Renal pelvis (tissue), 4 donors: ENCODE results near the gene STUB1. TPM values are rescaled to one million over a fixed set of nuclear protein-coding genes. Genes with fewer than 3 reads are reported as not detected.

ENCODE experiments used
- DNase-seq: peaks from one replicate; pipeline ENCODE4 v3.0.0-alpha.2; 2013
- polyA plus RNA-seq, 3 donors: library from polyadenylated mRNA; unstranded; fragments of 120-200 nt; gene quantifications; one replicate each; pipeline ENCODE4 v1.2.1, GENCODE V29; 2013; ENCODE audit not compliant: insufficient read length in 3 of 3

The STUB1 gene
- polyA plus RNA-seq, 3 donors = 109 to 133 (median 128) TPM

- DNase-seq = no peak
Measured at GRCh38 chr16:722835-723633, 42.8 kb downstream of the STUB1 start.

- DNase-seq = no peak
Measured at GRCh38 chr16:723695-724094, 43.5 kb downstream of the STUB1 start.

GRCh38 chr16:724188-725040, 44.2 kb downstream of the STUB1 start:
- no peak for DNase-seq

- no peak for DNase-seq
Measured at GRCh38 chr16:725041-725376, 44.8 kb downstream of the STUB1 start.

GRCh38 chr16:725463-726187, 45.4 kb downstream of the STUB1 start:
- DNase-seq = no peak

GRCh38 chr16:726188-726437, 45.9 kb downstream of the STUB1 start:
- no peak for DNase-seq

- no peak for DNase-seq
Measured at GRCh38 chr16:726438-727290, 46.5 kb downstream of the STUB1 start, which contains the start of the genes CCDC78 and HAGHL. Gene CCDC78 (minus strand): TSS chr16:726443. CDS start chr16:726367, 76 bp downstream. Gene HAGHL (plus strand): TSS chr16:727106. CDS start chr16:727510, 404 bp downstream.

- no peak for DNase-seq
Measured at GRCh38 chr16:727291-727977, 47.2 kb downstream of the STUB1 start.

GRCh38 chr16:728131-728889, 48.1 kb downstream of the STUB1 start:
- DNase-seq = no peak

- no peak for DNase-seq
Measured at GRCh38 chr16:728890-729744, 48.9 kb downstream of the STUB1 start.

- no peak for DNase-seq
Measured at GRCh38 chr16:729768-730665, 49.8 kb downstream of the STUB1 start.

GRCh38 chr16:730666-731509, 50.7 kb downstream of the STUB1 start:
- no peak for DNase-seq

GRCh38 chr16:732332-732731, 52.1 kb downstream of the STUB1 start:
- DNase-seq = no peak
